ENCODE data around the gene PPP6R1.
A peak's percentile ranks its signal among the peaks of the same experiment; 100 is the strongest.

Gene PPP6R1

DNA sequence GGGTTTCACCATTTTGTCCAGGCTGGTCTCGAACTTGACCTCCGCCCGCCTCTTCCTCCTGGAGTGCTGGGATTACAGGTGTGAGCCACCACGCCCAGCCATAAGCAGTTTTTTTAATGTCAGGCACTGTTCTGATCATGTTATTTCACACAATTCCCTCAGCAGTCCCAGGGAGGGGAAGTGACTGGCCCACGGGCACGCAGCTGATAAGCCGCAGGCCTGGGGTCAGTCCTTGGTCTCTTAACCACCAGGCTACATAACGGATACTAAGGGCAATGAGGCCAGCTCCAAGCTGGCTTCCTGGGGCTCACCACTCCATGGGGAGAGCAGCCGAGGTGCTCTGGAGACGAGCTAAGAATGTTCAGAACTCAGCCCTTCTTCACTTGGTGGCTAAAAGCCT lies 38.5 kb upstream of the PPP6R1 start:
- peak in 1 of 2 experiments; percentile 24 for DNase-seq (ENCODE audit: low read depth in 1 of 2, low spot score in 1 of 2)
- Histone ChIP-seq H3K27ac (replicated peaks) (no peak overlapping the region), H3K27me3 (ENCODE audit: insufficient read depth, poor library complexity, severe bottlenecking) (no peaks in the 10 kb centered on the region), H3K4me3 (replicated peaks; ENCODE audit: insufficient read depth, low read length) (no peak overlapping the region)
- TF ChIP-seq, protein P1, sequence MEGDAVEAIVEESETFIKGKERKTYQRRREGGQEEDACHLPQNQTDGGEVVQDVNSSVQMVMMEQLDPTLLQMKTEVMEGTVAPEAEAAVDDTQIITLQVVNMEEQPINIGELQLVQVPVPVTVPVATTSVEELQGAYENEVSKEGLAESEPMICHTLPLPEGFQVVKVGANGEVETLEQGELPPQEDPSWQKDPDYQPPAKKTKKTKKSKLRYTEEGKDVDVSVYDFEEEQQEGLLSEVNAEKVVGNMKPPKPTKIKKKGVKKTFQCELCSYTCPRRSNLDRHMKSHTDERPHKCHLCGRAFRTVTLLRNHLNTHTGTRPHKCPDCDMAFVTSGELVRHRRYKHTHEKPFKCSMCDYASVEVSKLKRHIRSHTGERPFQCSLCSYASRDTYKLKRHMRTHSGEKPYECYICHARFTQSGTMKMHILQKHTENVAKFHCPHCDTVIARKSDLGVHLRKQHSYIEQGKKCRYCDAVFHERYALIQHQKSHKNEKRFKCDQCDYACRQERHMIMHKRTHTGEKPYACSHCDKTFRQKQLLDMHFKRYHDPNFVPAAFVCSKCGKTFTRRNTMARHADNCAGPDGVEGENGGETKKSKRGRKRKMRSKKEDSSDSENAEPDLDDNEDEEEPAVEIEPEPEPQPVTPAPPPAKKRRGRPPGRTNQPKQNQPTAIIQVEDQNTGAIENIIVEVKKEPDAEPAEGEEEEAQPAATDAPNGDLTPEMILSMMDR (IDR thresholded peaks at IDR 0.05; ENCODE audit: insufficient read depth, low read length), result no peak
- peak; percentile 38; the same call in 1 of the 2 replicates for TF ChIP-seq SPI1 (IDR thresholded peaks at IDR 0.05; ENCODE audit: borderline replicate concordance, low read depth)
- no peak for TF ChIP-seq POLR2AphosphoS5 (IDR thresholded peaks at IDR 0.05; ENCODE audit: low read depth)
- TF ChIP-seq GABPA (IDR thresholded peaks at IDR 0.05; ENCODE audit: low read depth), result no peak
- no peak for TF ChIP-seq REST (IDR thresholded peaks at IDR 0.05; ENCODE audit: insufficient replicate concordance, low read depth)

DNA sequence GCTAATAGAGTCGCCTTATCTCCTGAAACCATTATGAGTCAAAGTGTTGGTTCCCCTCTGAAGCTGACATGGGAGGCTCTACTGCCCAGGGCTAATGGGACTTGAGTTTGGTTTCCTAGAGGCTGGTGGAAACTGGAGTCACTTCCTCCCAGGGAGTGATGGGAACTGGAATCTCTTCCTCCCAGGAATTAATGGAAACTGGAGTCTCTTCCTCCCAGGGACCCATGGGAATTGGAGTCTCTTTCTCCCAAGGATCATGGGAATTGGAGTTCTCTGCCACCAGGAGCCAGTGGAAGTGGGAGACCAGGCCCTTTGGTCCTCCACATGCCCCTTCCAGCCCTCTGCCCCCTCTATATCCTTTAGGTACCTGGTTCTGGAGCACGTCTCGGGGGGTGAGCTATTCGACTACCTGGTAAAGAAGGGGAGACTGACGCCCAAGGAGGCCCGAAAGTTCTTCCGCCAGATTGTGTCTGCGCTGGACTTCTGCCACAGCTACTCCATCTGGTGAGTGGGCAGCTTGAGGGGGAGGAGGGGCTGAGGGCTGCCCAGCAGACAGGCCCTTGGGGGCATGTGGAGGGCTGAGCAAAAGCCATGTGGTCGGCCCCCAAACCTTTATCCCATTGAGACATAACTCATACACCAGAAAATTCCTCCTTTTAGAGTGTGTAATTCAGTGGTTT lies 30.4 kb upstream of the PPP6R1 start:
- DNase-seq (ENCODE audit: low read depth in 1 of 2, low spot score in 1 of 2), result no peak
- no peak overlapping the region for H3K27ac ChIP-seq (replicated peaks)
- TF ChIP-seq SPI1 (IDR thresholded peaks at IDR 0.05; ENCODE audit: borderline replicate concordance, low read depth) (no peak), POLR2AphosphoS5 (IDR thresholded peaks at IDR 0.05; ENCODE audit: low read depth) (no peak), GABPA (IDR thresholded peaks at IDR 0.05; ENCODE audit: low read depth) (no peak), REST (IDR thresholded peaks at IDR 0.05; ENCODE audit: insufficient replicate concordance, low read depth) (no peak)
- TF ChIP-seq, protein P1 (IDR thresholded peaks at IDR 0.05; ENCODE audit: insufficient read depth, low read length), result no peak

DNA sequence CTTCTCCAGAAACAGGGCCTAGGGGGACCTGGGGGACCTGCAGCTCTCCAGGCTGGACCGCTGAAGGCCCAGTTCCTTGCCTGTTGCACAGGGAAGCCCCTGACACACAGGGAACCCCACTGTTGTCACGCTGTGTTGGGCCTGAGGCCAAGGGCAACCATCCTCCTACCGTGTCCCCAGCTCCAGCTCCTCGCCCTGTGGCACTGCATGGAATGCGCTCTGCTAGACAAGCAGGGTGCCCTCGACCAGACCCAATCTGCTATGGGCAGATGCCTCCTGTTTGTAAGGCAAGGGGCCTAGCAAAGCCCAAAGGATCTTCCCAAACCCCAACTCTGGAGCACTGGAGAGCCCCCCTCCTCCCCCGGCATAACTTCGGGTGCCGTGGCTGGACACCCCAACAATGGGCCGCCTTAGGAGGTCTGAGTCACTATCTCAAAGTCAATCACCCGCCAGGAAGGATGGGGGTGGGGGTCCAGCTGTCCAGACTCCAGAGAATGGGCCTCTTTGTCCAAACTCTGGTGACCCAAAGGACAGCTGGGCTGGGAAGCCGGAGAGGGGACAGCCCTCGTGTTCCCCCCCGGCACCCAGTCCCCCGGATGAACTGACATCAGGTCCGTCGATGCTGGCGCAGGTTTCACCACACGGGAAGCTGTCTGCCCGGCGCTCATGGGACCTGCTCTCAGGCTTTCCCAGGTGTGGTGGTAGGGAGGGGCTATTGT lies 28.7 kb upstream of the PPP6R1 start:
- Histone ChIP-seq H3K27ac (replicated peaks) (no peak overlapping the region), H3K4me3 (replicated peaks; ENCODE audit: insufficient read depth, low read length) (no peak overlapping the region), H3K27me3 (ENCODE audit: insufficient read depth, poor library complexity, severe bottlenecking) (peaks cover 3% of the 10 kb centered on the region)
- no peak for DNase-seq (ENCODE audit: low read depth in 1 of 2, low spot score in 1 of 2)
- TF ChIP-seq REST (IDR thresholded peaks at IDR 0.05; ENCODE audit: insufficient replicate concordance, low read depth) (no peak), SPI1 (IDR thresholded peaks at IDR 0.05; ENCODE audit: borderline replicate concordance, low read depth) (no peak), GABPA (IDR thresholded peaks at IDR 0.05; ENCODE audit: low read depth) (no peak), POLR2AphosphoS5 (IDR thresholded peaks at IDR 0.05; ENCODE audit: low read depth) (no peak)
- TF ChIP-seq, protein P1 (IDR thresholded peaks at IDR 0.05; ENCODE audit: insufficient read depth, low read length), result no peak

More for the DNA sequence above, 30.4 kb upstream of the PPP6R1 start:
- no peak overlapping the region for H3K4me3 ChIP-seq (replicated peaks; ENCODE audit: insufficient read depth, low read length)
- no peaks in the 10 kb centered on the region for H3K27me3 ChIP-seq (ENCODE audit: insufficient read depth, poor library complexity, severe bottlenecking)
